Lower leg skin (tissue), 3 donors: ENCODE measurements around the gene SLC9B2.

ENCODE experiments used
- POLR2A ChIP-seq, 2 donors: fragments of 450-650 bp; IDR thresholded peaks; one replicate each; pipeline ENCODE4 v1.6.1; 2016 to 2017; ENCODE audit warnings: antibody characterized with exemption in 2 of 2, mild to moderate bottlenecking in 1 of 2, moderate library complexity in 1 of 2
- TF ChIP-seq, protein P1 (sequence below), 3 donors: fragments of 450-650 bp; IDR thresholded peaks; one replicate each; pipeline ENCODE4 v1.5.1; 2016; ENCODE audit warnings: antibody characterized with exemption in 3 of 3, mild to moderate bottlenecking in 3 of 3, moderate library complexity in 2 of 3

DNA sequence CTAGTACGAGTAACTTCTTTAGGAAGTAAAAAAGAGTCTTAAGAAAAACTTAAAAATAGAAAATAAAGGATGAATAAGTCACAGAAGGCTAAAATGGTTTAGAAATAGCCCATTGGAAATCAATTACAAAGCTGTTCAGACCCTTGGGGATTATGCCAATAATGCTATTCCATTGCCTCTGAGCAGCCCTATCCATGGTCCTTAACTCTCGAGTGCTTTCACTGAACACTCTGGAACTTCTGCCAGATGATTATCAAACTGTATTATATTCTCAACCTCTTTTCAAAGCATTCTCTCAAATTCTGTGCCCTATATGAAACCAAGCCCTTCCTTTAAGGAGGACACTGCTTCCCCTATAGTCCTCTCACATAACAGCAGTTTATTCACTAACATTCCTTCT lies 74.0 kb downstream of the SLC9B2 start:
- TF ChIP-seq, protein P1, sequence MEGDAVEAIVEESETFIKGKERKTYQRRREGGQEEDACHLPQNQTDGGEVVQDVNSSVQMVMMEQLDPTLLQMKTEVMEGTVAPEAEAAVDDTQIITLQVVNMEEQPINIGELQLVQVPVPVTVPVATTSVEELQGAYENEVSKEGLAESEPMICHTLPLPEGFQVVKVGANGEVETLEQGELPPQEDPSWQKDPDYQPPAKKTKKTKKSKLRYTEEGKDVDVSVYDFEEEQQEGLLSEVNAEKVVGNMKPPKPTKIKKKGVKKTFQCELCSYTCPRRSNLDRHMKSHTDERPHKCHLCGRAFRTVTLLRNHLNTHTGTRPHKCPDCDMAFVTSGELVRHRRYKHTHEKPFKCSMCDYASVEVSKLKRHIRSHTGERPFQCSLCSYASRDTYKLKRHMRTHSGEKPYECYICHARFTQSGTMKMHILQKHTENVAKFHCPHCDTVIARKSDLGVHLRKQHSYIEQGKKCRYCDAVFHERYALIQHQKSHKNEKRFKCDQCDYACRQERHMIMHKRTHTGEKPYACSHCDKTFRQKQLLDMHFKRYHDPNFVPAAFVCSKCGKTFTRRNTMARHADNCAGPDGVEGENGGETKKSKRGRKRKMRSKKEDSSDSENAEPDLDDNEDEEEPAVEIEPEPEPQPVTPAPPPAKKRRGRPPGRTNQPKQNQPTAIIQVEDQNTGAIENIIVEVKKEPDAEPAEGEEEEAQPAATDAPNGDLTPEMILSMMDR (IDR thresholded peaks at IDR 0.05) = no peak
- no peak for TF ChIP-seq POLR2A (IDR thresholded peaks at IDR 0.05)
